A549 (cell line): ENCODE data around the gene CLDN17.

ENCODE experiments used
- CTCF ChIP-seq: fragments of >200 bp; sonication (Bioruptor Twin); formaldehyde crosslinking; IDR thresholded peaks from 3 replicates; pipeline ENCODE4 v1.5.1; 2016
- HMGXB4 ChIP-seq: fragments of 250-450 bp; sonication (Bioruptor Pico); IDR thresholded peaks from 2 replicates; pipeline ENCODE4 v1.5.0; 2021; ENCODE audit warnings: mild to moderate bottlenecking, moderate library complexity, borderline replicate concordance
- PBX3 ChIP-seq: IDR thresholded peaks from 2 replicates; pipeline ENCODE4 v1.6.1; 2012

- no peak for TF ChIP-seq HMGXB4
- TF ChIP-seq PBX3 = no peak
- TF ChIP-seq CTCF = no peak
These were observed 50.1 kb downstream of the CLDN17 start for GRCh38 chr21:30116479-30116878.
